SIG-M5 treated with dmso at 0.1 percent for 504 hours (cell line): ENCODE data around the gene TTYH1.

Experiments used
- DNase-seq: peaks from one replicate; lab custom pipeline; 2025; ENCODE audit not compliant: unreplicated experiment; lab: John Stamatoyannopoulos, UW

Gene TTYH1

DNA sequence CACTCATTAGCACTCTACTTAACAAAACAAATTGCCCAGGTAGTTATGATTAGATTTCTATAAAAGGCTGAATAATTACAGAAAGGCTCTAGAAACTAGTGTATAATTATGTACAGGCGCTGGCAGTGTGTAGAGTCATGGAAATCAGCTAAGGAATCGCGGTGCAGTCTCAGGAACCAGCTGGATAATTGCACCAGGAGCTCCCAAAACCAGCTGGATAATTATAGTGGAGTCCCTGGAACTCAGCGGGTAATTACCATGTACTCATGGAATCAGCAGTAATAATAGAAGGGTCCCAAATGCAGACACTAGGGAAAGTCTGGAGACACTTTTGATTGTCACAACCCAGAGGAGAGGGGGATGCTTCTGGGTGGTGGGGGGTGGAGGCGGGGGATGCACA is 23.2 kb upstream of the TTYH1 start:
- DNase-seq, result no peak

DNA sequence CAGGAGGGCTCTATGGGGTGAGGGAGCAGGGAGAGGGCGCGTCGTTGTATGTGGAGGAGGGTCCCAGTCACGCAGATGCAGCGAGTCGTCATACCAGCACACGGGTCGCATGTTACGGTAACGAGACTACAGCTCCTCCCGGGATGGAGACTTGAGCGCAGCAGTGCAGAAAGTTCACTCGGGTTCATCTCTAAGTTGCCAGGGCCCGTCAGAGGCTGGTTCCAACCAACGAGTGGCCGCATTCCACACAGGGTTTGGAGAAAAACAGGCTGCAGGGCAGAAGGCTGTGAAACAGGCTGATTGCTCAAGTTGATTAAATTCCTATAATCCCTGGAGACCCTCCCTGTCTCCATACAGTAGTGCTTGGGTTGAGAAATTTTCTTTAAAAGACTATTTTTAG is 21.9 kb upstream of the TTYH1 start:
- no peak for DNase-seq

DNA sequence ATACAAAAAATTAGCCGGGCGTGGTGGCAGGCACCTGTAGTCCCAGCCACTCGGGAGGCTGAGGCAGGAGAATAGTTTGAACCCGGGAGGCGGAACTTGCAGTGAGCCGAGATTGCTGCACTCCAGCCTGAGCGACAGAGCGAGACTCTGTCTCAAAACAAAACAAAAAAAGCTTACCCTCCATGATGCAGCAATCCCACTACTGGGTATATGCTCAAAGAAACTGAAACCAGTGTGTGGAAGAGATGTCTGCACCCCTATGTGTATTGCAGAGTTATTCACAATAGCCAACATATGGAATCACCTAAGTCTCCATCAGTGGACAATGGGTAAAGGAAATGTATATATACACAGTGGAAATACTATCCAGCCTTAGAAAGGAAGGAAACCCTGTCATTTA is 19.6 kb upstream of the TTYH1 start:
- DNase-seq, result no peak

DNA sequence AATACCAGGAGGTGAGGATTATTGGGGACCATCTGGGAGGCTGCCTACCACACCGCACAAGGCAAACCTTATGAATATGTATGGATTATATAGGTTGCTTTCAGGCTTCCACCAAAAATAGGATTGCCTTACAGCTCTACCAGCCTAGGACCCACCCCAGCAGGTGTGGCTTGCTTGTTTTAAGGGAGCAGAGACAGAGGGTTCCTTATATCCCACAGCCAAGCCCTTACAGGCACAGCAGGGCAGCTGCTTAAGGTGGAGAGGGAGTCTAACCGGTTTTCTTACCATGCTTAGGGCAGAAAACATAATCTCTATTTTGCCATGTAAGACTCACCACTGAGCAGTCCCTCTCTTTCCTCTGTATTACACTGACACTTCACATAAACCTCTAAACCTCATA is 16.1 kb upstream of the TTYH1 start:
- no peak for DNase-seq

DNA sequence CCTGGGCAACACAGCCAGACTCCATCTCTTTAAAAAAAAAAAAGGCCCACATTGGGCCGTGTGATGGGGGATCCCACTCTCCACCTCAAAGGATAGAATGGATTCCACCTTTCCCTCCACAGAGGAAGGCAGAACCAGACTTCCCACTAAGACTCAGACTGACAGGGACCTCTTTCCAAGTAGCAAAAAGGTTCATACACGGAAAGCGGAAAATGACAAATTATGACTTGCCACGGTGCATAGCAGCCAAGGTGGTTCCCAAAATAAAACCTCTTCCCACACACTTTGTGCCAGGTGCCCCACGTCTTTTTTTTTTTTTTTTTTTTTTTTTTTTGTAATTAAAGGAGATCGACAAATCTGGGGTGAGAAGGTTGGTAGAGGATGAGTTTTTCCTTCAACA is 14.4 kb upstream of the TTYH1 start:
- DNase-seq, result no peak

DNA sequence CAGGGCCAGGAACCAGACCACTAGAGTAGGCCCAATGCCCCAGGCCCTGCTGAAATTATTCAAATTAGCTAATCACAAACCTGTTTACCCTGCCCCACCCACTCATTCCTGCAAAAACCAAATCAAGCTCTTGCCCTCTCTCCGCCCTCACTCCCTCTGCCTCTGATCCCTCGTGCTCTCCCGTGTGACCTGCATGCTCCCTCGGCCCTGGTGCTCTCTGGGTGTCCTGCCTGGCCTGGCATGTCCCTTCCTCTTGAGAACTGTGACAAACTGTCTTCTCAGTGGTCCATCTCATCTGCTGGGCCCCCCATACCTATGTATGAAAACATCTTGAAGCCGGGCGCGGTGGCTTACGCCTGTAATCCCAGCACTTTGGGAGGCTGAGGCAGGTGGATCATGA is 12.2 kb upstream of the TTYH1 start:
- DNase-seq, result no peak

DNA sequence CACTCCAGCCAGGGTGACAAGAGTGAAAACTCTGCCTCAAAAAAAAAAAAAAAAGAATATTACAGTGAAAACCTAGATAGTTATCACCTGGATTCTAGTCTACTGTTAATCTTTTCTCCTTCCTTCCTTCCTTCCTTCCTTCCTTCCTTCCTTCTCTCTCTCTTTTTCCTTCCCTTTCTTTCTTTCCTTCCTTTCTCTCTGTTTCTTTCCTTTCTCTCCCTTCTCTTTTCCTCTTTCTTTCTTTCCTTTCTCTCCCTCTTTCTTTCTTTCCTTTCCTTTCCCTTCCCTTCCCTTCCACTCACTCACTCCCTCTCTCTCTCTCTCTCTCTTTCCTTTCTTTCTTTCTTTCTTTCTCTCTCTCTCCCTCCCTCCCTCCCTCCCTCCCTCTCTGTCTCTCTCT is 9.6 kb upstream of the TTYH1 start:
- DNase-seq, result no peak

DNA sequence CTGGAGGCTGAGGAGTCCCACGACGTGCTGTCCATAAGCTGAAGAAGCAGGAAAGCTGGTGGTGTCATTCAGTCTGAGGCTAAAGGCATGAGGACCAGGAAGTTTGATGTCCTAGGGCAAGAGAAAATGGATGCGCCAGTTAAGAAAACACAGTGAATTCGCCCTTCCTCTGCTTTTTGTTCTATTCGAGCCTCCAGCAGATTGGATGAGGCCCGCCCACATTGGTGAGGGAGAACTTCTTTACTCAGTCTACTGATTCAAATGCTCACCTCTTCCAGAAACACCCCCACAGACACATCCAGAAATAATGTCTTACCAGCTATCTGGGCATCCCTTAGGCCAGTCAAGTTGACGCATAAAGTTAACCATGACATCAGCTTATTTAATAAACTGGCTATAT is 7.5 kb upstream of the TTYH1 start:
- DNase-seq, result no peak

DNA sequence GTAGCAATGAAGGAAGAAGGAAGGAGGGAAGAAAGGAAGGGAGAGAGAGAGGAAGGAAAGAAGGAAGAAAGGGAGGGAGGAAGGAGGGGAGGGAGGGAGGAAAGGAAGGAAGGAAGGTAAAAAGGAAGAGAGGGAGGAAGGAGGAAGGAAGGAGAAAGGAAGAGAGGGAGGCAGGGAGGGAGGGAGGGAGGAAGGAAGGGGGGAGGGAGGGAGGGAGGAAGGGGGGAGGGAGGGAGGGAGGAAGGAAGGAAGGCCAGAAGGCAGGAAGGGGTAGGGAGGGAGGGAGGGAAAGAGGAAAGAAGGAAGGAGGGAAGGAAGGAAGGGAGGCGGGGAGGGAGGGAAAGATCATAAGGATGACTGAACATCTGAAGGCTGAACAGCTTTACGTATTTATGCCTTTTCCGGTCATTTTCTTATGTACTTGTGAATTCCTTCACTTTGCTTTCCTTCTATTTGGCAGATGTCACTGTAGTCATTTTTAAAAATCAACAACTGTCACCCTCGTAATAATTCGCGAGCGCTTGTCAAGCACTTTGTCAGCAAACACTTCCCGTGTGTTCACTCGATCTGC is 6.7 kb upstream of the TTYH1 start:
- no peak for DNase-seq

DNA sequence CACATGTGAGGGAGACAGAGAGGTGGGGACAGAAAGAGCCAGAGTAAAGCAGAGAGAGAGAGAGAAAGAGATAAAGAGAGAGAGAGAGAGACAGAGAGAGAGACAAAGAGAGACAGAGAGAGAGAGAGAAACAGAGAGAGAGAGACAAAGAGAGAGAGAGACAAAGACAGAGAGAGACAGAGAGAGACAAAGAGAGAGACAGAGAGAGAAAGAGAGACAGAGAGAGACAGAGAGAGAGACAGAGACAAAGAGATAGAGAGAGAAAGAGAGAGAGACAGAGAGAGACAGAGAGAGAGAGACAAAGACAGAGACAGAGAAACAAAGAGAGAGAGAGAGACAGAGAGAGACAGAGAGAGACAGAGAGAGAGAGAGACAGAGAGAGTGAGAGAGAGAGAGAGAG is 4.2 kb upstream of the TTYH1 start:
- no peak for DNase-seq

DNA sequence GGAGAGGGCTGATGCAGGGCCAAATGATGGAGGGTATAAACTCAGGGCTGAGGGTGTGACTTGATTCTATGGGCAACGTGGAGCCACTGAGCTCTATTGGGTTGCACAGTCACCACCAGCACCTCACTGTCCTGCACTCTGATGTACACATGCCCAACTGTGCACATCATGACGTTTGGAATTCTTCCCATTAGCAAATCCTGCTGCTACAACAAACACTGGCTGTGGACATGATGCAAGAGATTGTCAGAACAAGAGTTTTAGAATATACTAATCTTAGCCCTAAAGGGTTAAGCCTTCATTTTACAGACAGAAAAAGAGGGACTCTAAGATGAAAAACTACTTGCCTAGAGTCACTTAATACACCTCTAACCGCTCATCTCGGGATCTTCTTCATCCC is 2.4 kb upstream of the TTYH1 start:
- DNase-seq, result no peak

DNA sequence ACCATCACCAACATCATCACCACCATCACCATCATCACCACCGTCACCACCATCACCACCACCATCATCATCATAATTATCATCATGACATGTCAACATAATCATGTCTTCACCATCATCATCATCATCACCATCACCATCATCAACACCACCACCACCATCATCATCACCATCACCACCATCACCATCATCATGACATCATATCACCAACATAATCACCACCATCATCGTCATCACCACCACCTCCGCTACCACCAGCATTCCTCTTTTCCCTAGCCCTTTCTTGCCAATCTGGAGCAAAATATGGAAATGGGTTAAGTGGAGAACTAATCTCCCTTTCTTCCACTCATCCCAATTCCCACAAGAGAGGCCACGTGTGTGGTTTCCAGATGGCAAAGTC is 1.1 kb upstream of the TTYH1 start:
- DNase-seq, result no peak

DNA sequence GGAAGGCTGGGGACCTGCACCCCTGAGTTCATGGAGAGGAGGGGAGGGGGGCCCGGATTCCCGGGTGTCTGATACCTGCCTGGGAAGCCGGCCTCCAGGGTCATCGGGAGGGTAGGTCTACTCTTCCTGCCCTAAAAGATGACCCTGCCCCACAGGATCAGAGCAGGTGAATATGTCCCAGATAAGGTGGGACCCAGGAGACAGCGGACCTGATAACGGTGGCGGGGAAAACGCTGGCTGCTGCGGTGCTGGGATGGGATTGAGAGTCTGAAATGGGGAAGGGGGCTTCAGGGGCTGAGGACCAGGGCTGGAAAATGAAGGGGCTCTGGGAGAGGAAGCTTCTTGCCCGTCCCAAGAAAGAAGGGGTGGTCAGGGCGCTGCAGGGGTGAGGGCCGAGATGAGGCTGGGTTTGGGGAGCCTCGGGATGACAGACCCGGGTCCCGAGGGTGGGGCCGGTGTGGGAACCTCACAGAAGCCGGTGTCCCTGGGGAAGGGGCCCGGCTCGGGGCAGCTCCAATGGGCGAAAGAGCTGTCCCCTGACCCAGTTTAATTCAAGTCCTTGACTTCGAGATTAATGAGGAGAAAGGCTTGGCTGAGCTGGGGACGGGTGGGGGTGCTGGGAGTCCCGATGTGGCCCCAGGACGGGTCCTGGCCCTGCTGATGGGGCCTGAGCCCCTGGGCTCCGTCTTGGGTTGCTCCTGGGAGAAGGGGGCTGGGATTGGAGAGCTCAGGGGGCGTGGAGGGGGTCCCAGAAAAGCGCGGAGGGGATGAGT is 823 bp downstream of the TTYH1 start:
- no peak for DNase-seq

DNA sequence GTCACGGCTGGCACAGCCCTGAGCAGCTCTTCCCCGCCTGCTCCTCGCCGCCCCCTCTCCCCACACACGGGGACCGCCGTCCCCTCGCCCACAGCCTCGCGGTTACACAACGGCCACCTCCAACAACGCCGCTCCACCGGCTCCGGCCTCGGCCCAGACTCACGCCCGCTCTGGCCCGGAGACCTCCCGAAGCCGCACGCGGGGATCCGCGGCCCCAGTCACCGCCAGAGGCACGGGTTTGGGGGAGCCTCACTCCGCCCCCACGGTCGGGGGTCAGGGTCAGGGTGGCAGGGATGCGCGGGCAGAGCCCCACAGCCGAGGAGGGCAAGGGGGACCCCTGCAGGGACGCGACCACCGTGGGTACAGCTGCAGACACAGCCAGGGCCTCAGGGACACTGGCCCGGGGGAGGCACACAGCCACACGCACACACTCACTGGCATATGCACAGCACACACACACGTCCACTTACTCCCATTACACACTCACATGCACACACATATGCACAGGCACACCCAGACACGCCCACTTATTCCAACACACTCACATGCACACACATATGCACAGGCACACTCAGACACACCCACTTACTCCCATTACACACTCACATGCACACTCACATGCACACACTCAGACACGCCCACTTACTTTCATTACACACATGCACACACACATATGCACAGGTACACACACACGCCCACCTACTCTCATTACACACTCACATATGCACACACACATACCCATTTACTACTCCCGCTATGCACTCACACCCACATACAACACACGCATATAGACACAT is 1.6 kb downstream of the TTYH1 start:
- DNase-seq, result no peak

DNA sequence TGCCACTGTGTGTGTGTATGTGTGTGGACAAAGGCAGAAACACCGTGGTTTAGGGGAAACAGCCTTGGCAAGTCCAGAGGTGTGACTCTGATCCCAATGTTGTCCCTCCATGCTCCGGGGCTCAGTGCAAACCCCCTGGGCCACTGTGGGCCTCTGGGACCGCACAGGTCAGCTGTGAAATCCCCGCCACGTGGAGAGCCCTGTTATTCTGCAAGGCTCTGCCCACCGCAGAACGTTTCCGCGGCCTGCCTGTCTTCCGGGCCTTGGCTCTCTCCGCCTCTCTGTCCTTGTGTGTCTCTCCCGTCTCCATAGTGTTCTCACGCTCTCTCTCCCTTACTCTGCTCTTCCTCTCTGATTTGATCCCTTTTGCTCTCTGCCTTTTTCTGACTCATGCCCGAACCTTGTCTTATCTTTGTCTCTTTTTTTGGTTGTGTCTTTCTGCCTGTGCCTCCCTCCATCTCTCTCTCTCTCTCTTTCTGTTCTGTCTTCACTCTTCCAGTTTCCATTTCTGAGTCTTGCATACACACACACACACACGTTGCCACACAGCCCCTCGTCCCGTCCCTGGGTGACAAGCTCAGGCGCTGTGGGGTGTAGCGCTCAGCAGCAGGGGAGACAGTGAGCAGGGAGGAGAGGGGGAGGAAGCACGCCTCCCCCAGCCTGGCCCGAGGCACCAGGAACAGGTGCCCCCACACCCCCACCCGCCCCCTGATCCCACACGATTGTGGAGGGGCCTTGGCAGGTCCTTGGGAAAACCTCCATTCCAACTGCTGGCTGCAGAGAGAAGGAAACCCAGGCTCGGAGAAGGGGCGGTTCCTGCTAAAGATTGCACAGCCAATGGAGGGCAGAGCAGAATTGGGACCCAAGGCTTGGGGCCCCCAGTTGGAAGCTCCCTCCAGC is 3.0 kb downstream of the TTYH1 start:
- no peak for DNase-seq

DNA sequence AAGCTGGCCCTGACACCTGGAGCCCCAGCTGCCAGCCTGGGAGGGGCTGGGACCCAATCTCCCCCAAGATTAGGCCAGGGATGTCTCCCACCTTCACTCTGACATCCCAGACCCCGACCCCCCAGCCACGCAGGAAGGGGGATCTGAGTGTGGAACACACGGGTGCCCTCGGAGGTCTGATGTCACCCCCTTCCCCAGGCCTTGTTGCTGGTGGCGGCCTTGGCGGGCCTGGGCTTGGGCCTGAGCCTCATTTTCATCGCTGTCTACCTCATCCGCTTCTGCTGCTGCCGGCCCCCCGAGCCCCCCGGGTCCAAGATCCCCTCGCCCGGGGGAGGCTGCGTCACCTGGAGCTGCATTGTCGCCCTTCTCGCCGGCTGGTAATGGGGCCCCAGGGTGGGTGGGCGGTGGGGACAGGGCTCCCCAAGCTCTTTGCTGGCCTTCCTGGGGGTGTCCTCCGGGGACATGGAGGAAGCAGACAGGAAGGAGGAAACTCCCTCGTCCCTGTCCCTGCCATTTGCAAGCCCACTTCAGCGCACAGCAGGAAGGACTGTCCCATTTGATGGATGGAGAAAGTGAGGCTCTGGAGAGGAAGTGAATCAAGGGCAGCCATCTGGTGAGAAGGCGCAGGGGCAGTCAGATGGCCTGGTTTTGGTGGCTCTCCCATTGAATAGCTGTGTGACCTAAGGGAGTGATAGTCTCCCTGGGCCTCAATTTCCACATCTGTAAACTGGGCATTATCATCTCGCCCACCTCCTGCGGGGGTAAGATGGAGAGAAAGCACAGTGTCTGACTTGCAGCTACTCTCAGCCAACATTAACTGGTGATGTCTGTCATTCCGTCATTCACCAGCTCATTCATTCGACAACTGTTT is 3.9 kb downstream of the TTYH1 start:
- no peak for DNase-seq

DNA sequence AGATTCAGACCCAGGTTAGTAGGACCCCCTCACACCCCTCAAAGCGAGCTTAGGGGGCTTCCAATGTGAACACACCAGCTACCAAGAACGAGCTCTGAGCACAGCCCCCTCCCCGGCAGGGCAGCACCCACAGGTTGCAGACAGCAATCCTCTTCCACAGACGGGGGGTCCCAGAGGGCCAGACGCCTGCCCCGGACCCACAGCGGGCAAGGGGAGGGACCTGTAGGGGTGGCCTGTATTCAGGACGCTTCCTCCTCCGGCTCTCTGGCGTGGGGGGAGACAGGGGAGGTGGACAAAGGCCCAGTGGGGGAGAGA is 4.8 kb downstream of the TTYH1 start:
- DNase-seq, result no peak

DNA sequence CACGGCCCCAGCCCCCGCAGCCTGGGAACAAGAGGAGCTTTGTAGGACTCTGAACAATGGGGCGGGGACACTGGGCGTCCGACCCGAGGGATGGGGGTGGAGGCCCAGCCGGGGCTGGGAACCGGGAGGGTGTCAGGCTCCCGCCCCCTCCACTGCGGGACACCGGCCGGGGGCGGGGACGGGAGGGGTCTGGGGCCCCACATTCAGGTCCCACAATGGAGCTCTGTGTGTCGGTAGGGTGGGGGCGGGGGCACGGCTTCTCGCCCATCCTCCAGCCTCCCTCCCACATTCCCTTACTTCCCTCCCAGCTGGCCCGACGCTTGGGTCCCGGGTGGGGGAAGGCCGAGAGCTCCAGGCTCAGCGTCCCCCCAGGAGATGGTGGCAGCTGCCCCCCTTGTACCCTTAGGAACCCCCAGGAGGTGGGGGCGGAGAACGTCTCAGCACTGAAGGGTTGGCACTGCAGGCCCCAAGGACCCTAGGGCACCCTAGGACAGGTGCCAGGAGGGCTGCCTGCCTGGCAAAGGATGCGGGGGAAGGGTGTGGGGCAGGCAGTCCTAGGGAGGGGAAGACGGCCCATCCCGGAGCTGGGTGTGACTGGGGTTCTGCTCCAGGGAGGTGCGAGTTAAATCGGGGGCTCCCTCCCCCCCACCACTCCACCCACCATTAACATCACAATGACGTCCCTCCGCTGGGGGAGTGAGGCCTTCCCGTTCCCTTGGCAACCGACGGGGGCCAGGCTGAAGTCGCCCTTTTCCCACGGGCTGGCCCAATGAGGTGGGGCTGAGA is 5.3 kb downstream of the TTYH1 start:
- no peak for DNase-seq

DNA sequence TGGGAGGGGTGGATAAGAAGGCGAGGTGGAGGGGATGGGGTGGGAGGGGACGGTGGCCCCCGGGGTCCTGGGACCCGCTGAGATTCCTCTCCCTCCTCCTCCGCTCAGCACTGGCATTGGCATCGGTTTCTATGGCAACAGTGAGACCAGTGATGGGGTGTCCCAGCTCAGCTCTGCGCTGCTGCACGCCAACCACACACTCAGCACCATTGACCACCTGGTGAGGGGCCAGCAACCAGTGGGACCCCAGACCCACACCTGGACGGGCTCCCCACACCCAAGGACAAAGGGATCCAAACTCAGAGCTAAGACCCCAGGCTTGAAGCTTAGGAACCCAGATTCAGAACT is 5.9 kb downstream of the TTYH1 start:
- DNase-seq, result no peak

DNA sequence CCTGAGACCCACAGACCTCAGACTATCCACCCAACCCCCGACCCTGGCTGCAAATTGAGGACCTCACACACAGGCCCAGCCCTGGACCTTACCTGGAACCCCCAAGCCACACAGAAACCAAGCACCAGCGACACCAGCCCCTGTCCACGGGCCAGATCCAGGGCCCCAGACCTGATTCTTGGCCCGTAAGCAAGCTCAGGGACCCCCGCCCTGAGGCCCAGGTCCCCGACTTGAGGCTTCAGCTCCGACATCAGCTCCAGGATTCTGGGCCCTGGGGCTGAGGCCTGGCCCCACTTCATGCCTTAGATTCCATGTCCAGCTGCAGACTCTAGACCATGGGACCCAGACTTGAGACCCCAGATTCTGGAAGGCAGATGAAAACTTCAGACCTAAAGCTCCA is 6.3 kb downstream of the TTYH1 start:
- no peak for DNase-seq
